Measurements from ENCODE around the gene CLMN.

GRCh38 chr14:95147597-95147996 lies 172.1 kb downstream of the CLMN start:
- TF ChIP-seq CTCF (IDR thresholded peaks at IDR 0.05; ENCODE audit: poor library complexity) (no peak), EZH2 (IDR thresholded peaks at IDR 0.05; ENCODE audit: borderline replicate concordance) (no peak)
